Adipocyte (in vitro differentiated cells): ENCODE results near the gene UNC119.
A peak's percentile ranks its signal among the peaks of the same experiment; 100 is the strongest.

Experiments used
- DNase-seq: peaks from one replicate; pipeline ENCODE4 v3.0.0-alpha.2; 2015; ENCODE audit warnings: low read depth
- H3K27me3 ChIP-seq: replicated peaks from 2 replicates; pipeline ENCODE4 v1.7.0; 2013; ENCODE audit warnings: mild to moderate bottlenecking, low read length, moderate library complexity; ENCODE audit not compliant: control insufficient read depth, insufficient read depth
- H3K36me3 ChIP-seq: 2 replicates; pipeline ENCODE4 v1.7.0; 2013; ENCODE audit warnings: low read length, mild to moderate bottlenecking, moderate library complexity; ENCODE audit not compliant: control insufficient read depth, insufficient read depth, severe bottlenecking
- H3K4me1 ChIP-seq: 2 replicates; pipeline ENCODE4 v1.7.0; 2013; ENCODE audit warnings: mild to moderate bottlenecking, low read length, moderate library complexity; ENCODE audit not compliant: control insufficient read depth, insufficient read depth
- H3K4me3 ChIP-seq: 2 replicates; pipeline ENCODE4 v1.7.0; 2013; ENCODE audit warnings: mild to moderate bottlenecking, low read length, moderate library complexity
- H3K9ac ChIP-seq: 2 replicates; pipeline ENCODE4 v1.7.0; 2013; ENCODE audit warnings: mild to moderate bottlenecking, low read length, moderate library complexity
- H3K9me3 ChIP-seq: 2 replicates; pipeline ENCODE4 v1.7.0; 2013; ENCODE audit warnings: mild to moderate bottlenecking, low read length, moderate library complexity; ENCODE audit not compliant: control insufficient read depth

The UNC119 gene

DNA sequence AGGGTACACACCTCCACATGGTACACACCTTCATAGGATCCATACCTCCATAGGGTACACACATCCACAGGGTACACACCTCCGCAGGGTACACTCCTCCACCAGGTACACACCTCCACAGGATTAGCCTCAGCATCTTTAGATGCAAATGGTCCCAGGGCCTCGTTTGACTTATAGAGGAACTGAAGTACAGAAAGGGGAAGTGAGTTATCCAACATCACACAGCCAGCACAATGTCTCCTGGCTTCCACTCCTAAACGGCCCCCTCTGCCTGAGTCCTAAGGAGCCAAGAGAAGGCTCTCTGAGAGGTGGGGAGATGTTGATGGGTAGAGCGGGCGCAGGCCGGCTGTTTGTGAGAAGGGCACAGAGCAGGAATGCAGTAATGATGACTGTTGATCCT lies 34.3 kb downstream of the UNC119 start:
- H3K36me3 ChIP-seq, result no peaks in the 10 kb centered on the region
- DNase-seq, result no peak
- no peak overlapping the region for H3K9ac ChIP-seq

DNA sequence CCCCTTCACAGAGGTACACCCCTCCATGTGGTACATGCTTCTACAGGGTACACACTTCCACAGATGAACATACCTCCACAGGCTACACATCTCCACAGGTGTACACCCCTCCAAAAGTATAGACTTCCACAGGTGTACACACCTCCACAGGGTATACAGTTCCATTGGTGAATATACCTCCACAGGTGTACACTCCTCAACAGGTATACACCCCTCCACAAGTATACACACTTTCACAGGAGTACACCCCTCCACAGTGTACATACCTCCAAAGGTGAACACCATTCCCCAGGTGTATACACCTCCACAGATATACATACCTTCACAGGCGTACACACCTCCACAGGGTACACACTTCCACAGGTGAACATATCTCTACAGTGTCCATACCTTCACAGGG lies 36.9 kb downstream of the UNC119 start:
- H3K36me3 ChIP-seq, result no peaks in the 10 kb centered on the region
- H3K4me1 ChIP-seq, result no peaks in the 10 kb centered on the region
- peaks cover 53% of the 10 kb centered on the region for H3K27me3 ChIP-seq
- H3K9me3 ChIP-seq, result no peaks in the 10 kb centered on the region
- H3K4me3 ChIP-seq, result no peak overlapping the region
- no peak for DNase-seq
- H3K9ac ChIP-seq, result no peak overlapping the region

More for the DNA sequence above, 34.3 kb downstream of the UNC119 start:
- no peaks in the 10 kb centered on the region for H3K9me3 ChIP-seq
- H3K4me3 ChIP-seq, result no peak overlapping the region
- H3K27me3 ChIP-seq, result peaks cover 33% of the 10 kb centered on the region
- H3K4me1 ChIP-seq, result no peaks in the 10 kb centered on the region

DNA sequence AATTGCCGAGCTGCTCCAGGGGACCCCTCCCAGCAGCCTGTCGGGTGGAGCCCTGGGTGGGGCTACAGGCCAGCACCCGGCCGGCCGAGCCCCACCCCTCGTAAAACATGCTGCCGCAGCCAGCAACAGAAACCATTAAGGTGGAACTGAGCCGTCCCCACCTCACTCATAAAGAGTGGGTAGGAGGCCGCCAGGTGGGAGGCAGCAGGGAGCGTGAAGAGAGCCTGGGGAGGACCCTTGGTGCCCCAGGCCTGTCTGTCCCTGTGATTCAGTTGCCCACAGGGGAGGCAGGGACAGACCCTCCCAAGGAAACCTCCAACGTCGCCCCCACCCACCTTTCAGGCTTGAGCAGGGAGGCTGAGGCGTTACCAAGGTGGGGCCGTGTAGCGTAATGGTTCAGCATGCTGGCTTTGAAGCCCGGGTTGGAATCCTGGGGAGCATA lies 37.8 kb downstream of the UNC119 start:
- Histone ChIP-seq H3K36me3 (no peaks in the 10 kb centered on the region), H3K9ac (no peak overlapping the region), H3K27me3 (peaks cover 54% of the 10 kb centered on the region), H3K9me3 (no peaks in the 10 kb centered on the region), H3K4me1 (no peaks in the 10 kb centered on the region), H3K4me3 (no peak overlapping the region)
- no peak for DNase-seq

DNA sequence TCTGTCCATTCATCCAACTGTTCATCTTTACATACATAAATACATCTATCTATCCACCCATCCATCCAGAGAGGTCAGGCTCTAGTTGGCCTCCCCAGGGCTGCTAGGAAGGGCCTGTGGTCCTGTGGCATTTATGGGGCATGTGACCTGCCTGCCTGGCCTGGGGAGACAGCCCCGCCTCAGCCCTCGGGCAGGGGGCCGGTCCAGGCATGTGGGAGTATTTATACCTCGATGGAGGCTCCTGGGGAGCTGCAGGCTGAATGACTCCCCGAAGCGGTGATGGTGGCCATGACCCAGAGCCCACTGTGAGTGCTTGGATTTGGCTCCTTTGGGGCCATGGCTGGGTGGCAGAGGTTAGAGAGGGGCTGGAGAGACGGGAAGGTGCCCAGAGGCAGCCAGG lies 38.9 kb downstream of the UNC119 start:
- DNase-seq, result no peak
- peaks cover 57% of the 10 kb centered on the region for H3K27me3 ChIP-seq

DNA sequence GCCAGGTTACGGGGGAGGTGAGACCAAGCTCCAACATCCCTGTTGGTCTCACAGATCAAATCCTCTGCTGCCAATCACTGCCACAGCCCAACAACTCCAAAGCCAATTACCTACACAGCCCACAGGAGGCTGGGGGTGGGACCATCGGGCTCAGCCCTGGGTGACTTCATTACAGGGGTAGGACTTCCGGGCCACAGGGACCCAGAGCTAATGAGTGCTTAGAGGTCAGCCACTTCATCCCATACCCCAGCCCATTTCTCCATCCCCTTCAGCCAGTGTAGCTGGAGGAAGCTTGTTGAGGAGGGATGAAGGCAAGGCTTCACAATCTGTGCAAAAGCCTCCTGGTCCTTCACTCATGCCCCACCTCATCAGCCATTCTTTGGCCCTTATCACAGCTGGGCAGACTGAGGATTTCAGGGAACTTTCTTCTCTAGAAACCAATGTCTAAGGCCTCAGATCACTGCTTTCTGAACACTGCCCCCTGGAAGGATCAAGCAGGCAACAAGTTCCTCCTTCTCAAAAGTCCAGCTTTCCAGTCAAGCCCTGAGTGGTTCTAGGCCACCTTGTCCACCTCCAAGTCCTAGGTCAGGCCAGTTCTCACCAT lies 40.5 kb downstream of the UNC119 start:
- Histone ChIP-seq H3K4me3 (no peak overlapping the region), H3K27me3 (peaks cover 72% of the 10 kb centered on the region), H3K9ac (no peak overlapping the region), H3K9me3 (no peaks in the 10 kb centered on the region), H3K4me1 (peaks cover 3% of the 10 kb centered on the region), H3K36me3 (no peaks in the 10 kb centered on the region)
- DNase-seq, result no peak

More for the DNA sequence above, 38.9 kb downstream of the UNC119 start:
- H3K4me3 ChIP-seq, result no peak overlapping the region
- H3K9ac ChIP-seq, result no peak overlapping the region
- no peaks in the 10 kb centered on the region for H3K4me1 ChIP-seq
- no peaks in the 10 kb centered on the region for H3K36me3 ChIP-seq
- H3K9me3 ChIP-seq, result no peaks in the 10 kb centered on the region

DNA sequence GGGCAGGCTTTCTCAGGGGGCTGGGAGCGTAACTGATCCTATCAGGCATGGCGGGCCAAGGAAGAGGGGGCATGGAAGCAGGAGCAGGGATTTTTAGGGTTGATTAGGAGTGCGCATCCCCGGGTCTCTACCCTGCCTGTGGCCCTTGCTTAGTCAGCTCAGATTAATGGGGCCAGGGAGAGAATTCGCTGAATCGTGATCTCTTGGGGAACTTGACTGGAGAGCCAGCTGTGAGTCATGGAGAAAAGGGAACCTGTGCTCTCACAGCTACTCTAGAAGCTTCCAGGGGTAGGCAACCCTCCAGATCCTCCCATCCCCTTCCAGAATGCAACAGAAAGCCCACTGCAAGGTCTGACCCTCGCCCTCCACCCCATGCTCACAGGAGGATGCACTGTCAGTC lies 42.6 kb downstream of the UNC119 start:
- DNase-seq, result no peak
- H3K4me1 ChIP-seq, result peaks cover 3% of the 10 kb centered on the region
- peaks cover 78% of the 10 kb centered on the region for H3K27me3 ChIP-seq
- no peak overlapping the region for H3K4me3 ChIP-seq
- no peaks in the 10 kb centered on the region for H3K9me3 ChIP-seq
- no peaks in the 10 kb centered on the region for H3K36me3 ChIP-seq
- no peak overlapping the region for H3K9ac ChIP-seq

DNA sequence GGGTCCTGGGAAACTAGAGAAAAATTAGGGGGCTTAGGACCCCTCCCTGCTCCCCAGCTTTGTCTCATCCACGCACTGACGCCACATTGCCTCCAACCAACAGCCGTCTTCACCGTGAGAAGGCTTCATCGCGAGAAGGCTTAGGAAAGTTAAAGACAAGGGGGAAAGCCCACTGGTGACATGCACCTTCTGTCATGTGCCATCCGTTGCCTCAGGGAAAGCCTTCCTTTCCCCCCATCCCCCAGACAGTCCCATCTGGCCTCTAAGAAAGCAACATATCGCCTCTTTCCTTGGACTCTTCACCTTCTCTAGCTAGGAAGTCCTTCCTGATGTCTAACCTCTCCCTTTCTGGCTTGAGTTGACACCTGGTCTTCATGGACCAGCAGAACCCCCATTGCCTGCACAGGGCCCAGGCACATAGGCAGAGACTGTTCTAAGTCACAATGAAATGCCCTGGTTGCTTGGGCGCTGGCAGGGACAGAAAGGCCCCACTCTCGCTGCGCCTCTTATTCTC lies 44.2 kb downstream of the UNC119 start:
- H3K9ac ChIP-seq, result no peak overlapping the region
- H3K27me3 ChIP-seq, result peaks cover 75% of the 10 kb centered on the region
- H3K4me3 ChIP-seq, result no peak overlapping the region
- DNase-seq, result no peak
- no peaks in the 10 kb centered on the region for H3K9me3 ChIP-seq
- H3K4me1 ChIP-seq, result peaks cover 3% of the 10 kb centered on the region
- no peaks in the 10 kb centered on the region for H3K36me3 ChIP-seq

DNA sequence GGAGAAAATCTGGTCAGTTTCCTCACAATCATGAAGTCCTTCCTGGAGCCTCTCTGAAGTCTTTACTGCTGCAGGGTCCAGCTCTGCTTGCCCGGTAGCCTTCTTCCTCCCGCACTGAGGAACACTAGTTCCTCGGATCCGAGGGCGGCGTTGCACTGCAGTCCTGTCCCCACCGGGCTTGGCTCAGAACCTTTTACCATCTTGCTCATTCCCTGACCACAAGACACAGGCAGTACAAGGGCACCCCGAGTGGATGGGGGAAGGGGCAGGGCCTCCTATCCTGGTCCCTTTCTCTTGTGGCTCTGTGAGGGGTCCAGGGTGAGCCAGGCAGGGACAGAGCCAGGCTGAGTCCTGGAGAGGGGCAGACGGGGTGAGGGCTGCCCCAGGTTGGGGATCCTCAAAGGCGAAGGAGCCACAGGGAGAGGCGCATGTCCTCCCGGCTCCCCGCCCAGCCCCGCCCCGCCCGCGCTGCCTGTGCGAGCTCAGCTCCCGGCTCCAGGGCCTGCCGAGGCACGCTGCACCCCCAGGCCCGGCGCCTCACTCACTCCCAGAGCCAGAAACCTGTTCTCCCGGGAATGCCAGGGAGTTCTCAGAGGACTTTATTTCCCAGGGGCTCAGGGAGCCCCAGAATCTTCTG lies 44.7 kb downstream of the UNC119 start:
- H3K27me3 ChIP-seq, result peaks cover 71% of the 10 kb centered on the region

DNA sequence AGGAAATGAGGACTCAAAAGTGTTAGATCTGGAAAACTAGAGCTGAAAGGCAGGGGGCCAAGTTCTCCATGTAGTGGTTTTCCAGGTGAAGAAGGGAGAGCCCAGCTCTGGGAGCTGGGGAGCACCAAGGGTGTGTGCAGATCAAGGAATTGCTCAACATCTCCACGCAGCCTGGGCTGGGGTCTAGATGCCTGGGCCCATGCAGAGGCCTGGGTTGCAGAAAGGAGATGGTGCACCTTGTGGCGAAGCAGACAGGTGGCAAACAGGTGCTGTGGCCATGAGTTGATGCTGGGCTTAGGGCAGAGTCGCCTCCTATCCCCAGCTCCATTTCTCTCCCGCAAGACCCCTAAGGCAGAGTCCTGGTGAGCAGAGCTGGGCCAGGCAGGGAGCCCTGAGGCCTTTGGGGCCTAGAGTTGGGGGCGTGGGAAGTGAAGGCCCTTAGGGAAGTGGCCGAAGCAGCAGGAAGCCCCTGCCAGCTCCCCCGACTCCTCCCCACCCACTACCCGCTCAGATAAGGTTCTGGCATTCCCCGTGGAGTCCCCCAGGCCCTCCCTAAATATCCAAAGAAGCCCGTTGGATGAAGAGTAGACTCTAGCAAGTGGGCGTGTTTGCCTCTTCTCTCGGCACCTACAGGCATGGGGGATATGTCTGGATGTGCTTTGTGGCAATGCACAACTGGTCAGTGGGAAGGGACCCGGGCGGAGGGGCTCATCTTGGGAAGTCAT lies 45.5 kb downstream of the UNC119 start:
- H3K9ac ChIP-seq, result no peak overlapping the region
- no peaks in the 10 kb centered on the region for H3K36me3 ChIP-seq
- H3K27me3 ChIP-seq, result peaks cover 63% of the 10 kb centered on the region
- DNase-seq, result no peak
- H3K4me1 ChIP-seq, result peaks cover 3% of the 10 kb centered on the region
- no peak overlapping the region for H3K4me3 ChIP-seq
- H3K9me3 ChIP-seq, result no peaks in the 10 kb centered on the region

More for the DNA sequence above, 44.7 kb downstream of the UNC119 start:
- peaks cover 3% of the 10 kb centered on the region for H3K4me1 ChIP-seq
- peak; percentile 24 for DNase-seq
- no peak overlapping the region for H3K9ac ChIP-seq
- no peaks in the 10 kb centered on the region for H3K36me3 ChIP-seq
- no peaks in the 10 kb centered on the region for H3K9me3 ChIP-seq
- no peak overlapping the region for H3K4me3 ChIP-seq

DNA sequence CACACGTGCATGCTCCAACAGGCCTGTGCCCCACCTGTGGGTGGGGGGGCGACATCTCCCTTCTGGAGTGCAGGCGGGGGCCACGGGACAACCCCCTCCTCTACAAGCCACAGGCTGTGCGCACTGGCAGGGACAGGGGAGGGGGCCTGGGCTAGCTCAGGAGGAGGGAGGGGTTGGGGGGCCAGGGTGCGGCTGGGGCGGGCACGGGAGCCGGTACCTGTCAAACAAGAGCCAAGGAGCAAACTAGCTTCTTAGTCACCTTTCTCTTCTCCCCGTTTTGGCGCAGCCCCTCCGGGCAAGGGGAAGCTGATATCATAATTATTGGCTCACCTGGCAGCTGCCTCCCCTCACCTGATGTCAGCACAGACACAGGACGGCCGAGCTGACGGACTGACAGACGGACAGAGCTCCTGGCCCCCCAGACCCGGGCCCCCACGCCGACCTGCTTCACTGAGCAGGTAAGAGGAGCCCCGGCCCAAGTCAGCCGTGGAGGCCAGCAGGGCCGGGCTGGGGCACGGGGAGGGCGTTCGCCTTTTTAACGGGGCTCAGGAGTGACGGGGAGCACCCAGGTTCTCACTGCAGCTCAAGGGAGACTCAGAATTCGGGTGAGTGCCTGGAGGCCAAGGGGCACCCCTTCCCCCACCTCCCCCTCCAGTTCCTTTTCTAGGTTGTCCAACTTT lies 46.3 kb downstream of the UNC119 start, which contains the start of gene FOXN1:
Gene FOXN1, plus strand, starts transcription at position 363 of the 680 bp plus-strand sequence. CDS start 17,622 bp downstream, outside the sequence.
- DNase-seq, result no peak
- peaks cover 57% of the 10 kb centered on the region for H3K27me3 ChIP-seq
- H3K4me1 ChIP-seq, result peaks cover 3% of the 10 kb centered on the region

DNA sequence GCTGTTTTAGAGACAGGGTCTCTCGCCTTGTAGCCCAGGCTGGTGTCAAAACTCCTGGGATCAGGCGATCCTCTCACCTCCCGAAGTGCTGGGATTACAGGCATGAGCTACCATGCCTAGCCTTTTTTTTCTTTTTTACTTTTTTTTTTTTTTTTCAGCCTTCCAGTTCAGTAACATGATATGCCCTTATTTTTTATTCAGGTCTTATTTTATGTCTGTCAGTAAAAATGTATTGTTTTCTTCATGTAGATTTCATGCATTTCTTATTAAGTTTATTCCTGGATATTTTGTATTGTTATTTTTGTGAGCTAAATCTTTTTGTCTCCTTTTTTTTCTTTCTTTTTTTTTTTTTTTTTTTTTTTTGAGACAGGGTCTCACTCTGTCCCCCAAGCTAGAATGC lies 49.0 kb downstream of the UNC119 start:
- Histone ChIP-seq H3K27me3 (peaks cover 55% of the 10 kb centered on the region), H3K36me3 (no peaks in the 10 kb centered on the region), H3K4me1 (peaks cover 3% of the 10 kb centered on the region), H3K4me3 (no peak overlapping the region), H3K9me3 (no peaks in the 10 kb centered on the region), H3K9ac (no peak overlapping the region)
- DNase-seq, result no peak

More for the DNA sequence above, 46.3 kb downstream of the UNC119 start, which contains the start of gene FOXN1:
- Histone ChIP-seq H3K9ac (no peak within 1 kb of the TSS), H3K4me3 (no peak within 1 kb of the TSS), H3K36me3 (no peaks in the 10 kb centered on the region), H3K9me3 (no peaks in the 10 kb centered on the region)
